ENCODE data around the gene TTC24. TPM values are rescaled to one million over a fixed set of nuclear protein-coding genes. Genes with fewer than 3 reads are reported as not detected.
"Not testable (repeated sequence)": the region's sequence is repeated elsewhere in the genome, so short reads cannot be mapped to it uniquely, and the experiment has no call there.

Gene TTC24
- polyA plus RNA-seq, 12 donors: 0.19 to 0.70 (median 0.29) TPM; not detected in 4

- no peak for DNase-seq
Measured at GRCh38 chr1:156586323-156586722, 6.8 kb downstream of the TTC24 start.

- no peak for DNase-seq
Measured at GRCh38 chr1:156586892-156587477, 7.5 kb downstream of the TTC24 start.

- not testable (repeated sequence) for DNase-seq
Measured at GRCh38 chr1:156587927-156588326, 8.4 kb downstream of the TTC24 start.

GRCh38 chr1:156589546-156589945, 10.0 kb downstream of the TTC24 start:
- DNase-seq: no peak

GRCh38 chr1:156590326-156591180, 11.0 kb downstream of the TTC24 start:
- DNase-seq: no peak

GRCh38 chr1:156591181-156591431, 11.6 kb downstream of the TTC24 start:
- no peak for DNase-seq

- peak; percentile 57 for DNase-seq
Measured at GRCh38 chr1:156591432-156592157, 12.1 kb downstream of the TTC24 start, which contains the start of gene NAXE. Gene NAXE, plus strand, starts transcription at chr1:156591776. Its CDS starts 29 bp downstream, at chr1:156591805.

GRCh38 chr1:156592158-156592909, 12.8 kb downstream of the TTC24 start:
- no peak for DNase-seq

GRCh38 chr1:156592910-156593660, 13.6 kb downstream of the TTC24 start:
- DNase-seq: no peak

- DNase-seq: no peak
Measured at GRCh38 chr1:156593661-156593989, 14.1 kb downstream of the TTC24 start.

GRCh38 chr1:156594190-156594589, 14.7 kb downstream of the TTC24 start:
- no peak for DNase-seq

- no peak for DNase-seq
Measured at GRCh38 chr1:156595016-156595415, 15.5 kb downstream of the TTC24 start.

GRCh38 chr1:156596426-156596825, 16.9 kb downstream of the TTC24 start:
- DNase-seq: no peak

GRCh38 chr1:156598125-156598524, 18.6 kb downstream of the TTC24 start:
- no peak for DNase-seq

- no peak for DNase-seq
Measured at GRCh38 chr1:156598731-156599432, 19.4 kb downstream of the TTC24 start.

GRCh38 chr1:156599811-156600210, 20.3 kb downstream of the TTC24 start:
- DNase-seq: no peak

- DNase-seq: no peak
Measured at GRCh38 chr1:156600733-156601121, 21.2 kb downstream of the TTC24 start.

- peak; percentile 87 for DNase-seq
Measured at GRCh38 chr1:156601122-156601830, 21.8 kb downstream of the TTC24 start, which contains the start of gene GPATCH4. Gene GPATCH4, minus strand, starts transcription at chr1:156601479.

GRCh38 chr1:156601892-156602291, 22.4 kb downstream of the TTC24 start:
- no peak for DNase-seq

- no peak for DNase-seq
Measured at GRCh38 chr1:156602557-156602993, 23.1 kb downstream of the TTC24 start.

Measured in muscle of arm (tissue), 12 donors.